CD14-positive monocyte (primary cell): Measurements from ENCODE around the gene PITPNM2. TPM values are rescaled to one million over a fixed set of nuclear protein-coding genes. Genes with fewer than 3 reads are reported as not detected.

Source experiments
- DNase-seq, 3 donors: peaks; one replicate each; pipeline ENCODE4 v3.0.0-alpha.2; 2011 to 2022
- H2AFZ ChIP-seq: 2 replicates; pipeline ENCODE4 v1.6.0; 2012; ENCODE audit warnings: mild to moderate bottlenecking, low read depth, low read length, inconsistent platforms; ENCODE audit not compliant: insufficient read depth, poor library complexity, severe bottlenecking
- H3K27ac ChIP-seq, 2 donors: 1 replicate in 1 of 2; 2 replicates in 1 of 2; pipeline ENCODE4 v1.5.1; 2012 to 2013; ENCODE audit warnings: low read length in 2 of 2, control low read depth in 1 of 2, inconsistent platforms in 1 of 2, low read depth in 1 of 2, mild to moderate bottlenecking in 1 of 2
- H3K27me3 ChIP-seq, 2 donors: one replicate each; pipeline versions ENCODE4 v1.6.0 to v1.6.1; 2011 to 2013; ENCODE audit warnings: low read length in 2 of 2; ENCODE audit not compliant: control insufficient read depth in 2 of 2, insufficient read depth in 2 of 2
- H3K36me3 ChIP-seq, 2 donors: replicated peaks in 1 of 2; 1 replicate in 1 of 2; 2 replicates in 1 of 2; pipeline versions ENCODE4 v1.5.1 to v1.6.1; 2012 to 2013; ENCODE audit warnings: low read length in 2 of 2, control low read depth in 1 of 2, inconsistent platforms in 1 of 2, mild to moderate bottlenecking in 1 of 2; ENCODE audit not compliant: insufficient read depth in 2 of 2, control insufficient read depth in 1 of 2
- H3K4me1 ChIP-seq, 2 donors: 1 replicate in 1 of 2; 2 replicates in 1 of 2; pipeline versions ENCODE4 v1.5.1 to v1.6.1; 2012 to 2013; ENCODE audit warnings: low read length in 2 of 2, control low read depth in 1 of 2, inconsistent platforms in 1 of 2, mild to moderate bottlenecking in 1 of 2, moderate library complexity in 1 of 2; ENCODE audit not compliant: insufficient read depth in 2 of 2, control insufficient read depth in 1 of 2
- H3K4me2 ChIP-seq: replicated peaks from 2 replicates; pipeline ENCODE3; 2012; ENCODE audit warnings: low read length, moderate library complexity, mild to moderate bottlenecking; ENCODE audit not compliant: poor library complexity, severe bottlenecking; ENCODE audit errors: extremely low read depth
- H3K4me3 ChIP-seq, 3 experiments: fragments of 200-600 bp in 1 of 3; sonication (generic) in 1 of 3; replicated peaks in 1 of 3; 1 replicate in 2 of 3; 2 replicates in 1 of 3; pipeline ENCODE4 v1.5.1; 2011 to 2013; ENCODE audit warnings: low read length in 3 of 3, mild to moderate bottlenecking in 3 of 3, control low read depth in 2 of 3, low read depth in 2 of 3, inconsistent platforms in 1 of 3, moderate library complexity in 1 of 3
- H3K79me2 ChIP-seq: 2 replicates; pipeline ENCODE4 v1.6.0; 2012; ENCODE audit warnings: mild to moderate bottlenecking, control low read depth, inconsistent platforms, low read length, moderate library complexity; ENCODE audit not compliant: insufficient read depth
- H3K9ac ChIP-seq: 2 replicates; pipeline ENCODE4 v1.6.0; 2017; ENCODE audit warnings: low read length, mild to moderate bottlenecking; ENCODE audit not compliant: insufficient read depth, poor library complexity, severe bottlenecking
- H3K9me3 ChIP-seq, 2 donors: replicated peaks in 1 of 2; 1 replicate in 1 of 2; 2 replicates in 1 of 2; pipeline versions ENCODE4 v1.5.1 to v1.6.1; 2012 to 2013; ENCODE audit warnings: low read length in 2 of 2, control low read depth in 1 of 2; ENCODE audit not compliant: control insufficient read depth in 1 of 2, insufficient read depth in 1 of 2
- H4K20me1 ChIP-seq: 2 replicates; pipeline ENCODE4 v1.6.0; 2012; ENCODE audit warnings: mild to moderate bottlenecking, low read length, control low read depth, moderate library complexity; ENCODE audit not compliant: insufficient read depth
- H3K27ac Mint-ChIP-seq, 7 donors: one replicate each; pipeline ENCODE4 v1.8.0; 2020; ENCODE audit warnings: mild to moderate bottlenecking in 7 of 7, mixed read lengths in 7 of 7, moderate library complexity in 6 of 7, inconsistent platforms in 2 of 7
- H3K27me3 Mint-ChIP-seq, 3 donors: one replicate each; pipeline ENCODE4 v1.8.0; 2021 to 2022; ENCODE audit warnings: low read depth in 3 of 3, mild to moderate bottlenecking in 3 of 3, mixed read lengths in 3 of 3, moderate library complexity in 3 of 3, inconsistent platforms in 1 of 3
- H3K36me3 Mint-ChIP-seq, 2 donors: one replicate each; pipeline ENCODE4 v1.8.0; 2020; ENCODE audit warnings: mixed read lengths in 2 of 2, inconsistent platforms in 1 of 2, mild to moderate bottlenecking in 1 of 2
- H3K4me1 Mint-ChIP-seq: one replicate; pipeline ENCODE4 v1.8.0; 2020; ENCODE audit warnings: mild to moderate bottlenecking, mixed read lengths
- H3K4me3 Mint-ChIP-seq, 2 donors: one replicate each; pipeline ENCODE4 v1.8.0; 2020; ENCODE audit warnings: mild to moderate bottlenecking in 2 of 2, mixed read lengths in 2 of 2, moderate library complexity in 1 of 2
- H3K9me3 Mint-ChIP-seq, 7 donors: one replicate each; pipeline ENCODE4 v1.8.0; 2020 to 2022; ENCODE audit warnings: mixed read lengths in 7 of 7, mild to moderate bottlenecking in 6 of 7, moderate library complexity in 6 of 7, inconsistent platforms in 2 of 7
- CTCF ChIP-seq: fragments of 200-600 bp; IDR thresholded peaks from one replicate; pipeline ENCODE4 v1.8.0; 2022; ENCODE audit warnings: antibody characterized with exemption, mild to moderate bottlenecking
- WGBS: methylation state at CpG from one replicate; pipeline ENCODE4 v1.1.5; 2013; ENCODE audit warnings: missing lambda C conversion rate; ENCODE audit not compliant: insufficient coverage; 5-methylcytosine and 5-hydroxymethylcytosine counted together
- intact Hi-C, 2 donors: fragments of 100-400 bp; cut with micrococcal nuclease; formaldehyde crosslinking; loops; one replicate each; pipeline versions ENCODE4 v1.15.0 to v1.15.1; 2023
- polyA plus RNA-seq, 3 donors: library from polyadenylated mRNA; depleted of rRNA in 1 of 3; unstranded in 2 of 3; stranded (reverse) in 1 of 3; fragments of 300-500 nt in 2 of 3; fragments of >200 nt in 1 of 3; fragmentation: Illumina TruSeq in 2 of 3; gene quantifications; 1 replicate in 2 of 3; 2 replicates in 1 of 3; pipeline ENCODE4 v1.2.3, GENCODE V29; 2012 to 2021

PITPNM2 gene
- polyA plus RNA-seq, 3 donors = 0.08 to 0.67 TPM; not detected in 1

- no peaks in the 10 kb centered on the region for H4K20me1 ChIP-seq
- Mint-ChIP-seq H3K4me1 (peaks cover 30% of the 10 kb centered on the region), H3K27me3 (peaks cover 16 to 21% (median 17%) of the 10 kb centered on the region in 3 donors), H3K9me3 (peaks cover 0 to 3% (median 0%) of the 10 kb centered on the region in 7 donors), H3K27ac (no peak overlapping the region), H3K36me3 (peaks cover 8 to 14% of the 10 kb centered on the region in 2 donors), H3K4me3 (no peak overlapping the region)
- no peak overlapping the region for H3K4me3 ChIP-seq
- H3K79me2 ChIP-seq = no peaks in the 10 kb centered on the region
- no peak for TF ChIP-seq CTCF
- no peaks in the 10 kb centered on the region for H3K9me3 ChIP-seq
- no peak for DNase-seq
- H3K27ac ChIP-seq = no peak overlapping the region
- intact Hi-C loops = loop anchor here in 1 of 2 donors (10.0 kb wide), 1 partner anchor 100 kb away; no protein-coding TSS in a partner anchor
- no peaks in the 10 kb centered on the region for H3K36me3 ChIP-seq
- WGBS = no CpG with 5 or more reads among the region's 2 CpGs
- H2AFZ ChIP-seq = no peak overlapping the region
- H3K4me1 ChIP-seq = peaks cover 14 to 16% of the 10 kb centered on the region in 2 donors
- H3K27me3 ChIP-seq = peaks cover 10 to 14% of the 10 kb centered on the region in 2 donors
- H3K4me2 ChIP-seq = no peak overlapping the region
- H3K9ac ChIP-seq = no peak overlapping the region
Measured at GRCh38 chr12:123145211-123145610, 5.7 kb downstream of the PITPNM2 start.

DNA sequence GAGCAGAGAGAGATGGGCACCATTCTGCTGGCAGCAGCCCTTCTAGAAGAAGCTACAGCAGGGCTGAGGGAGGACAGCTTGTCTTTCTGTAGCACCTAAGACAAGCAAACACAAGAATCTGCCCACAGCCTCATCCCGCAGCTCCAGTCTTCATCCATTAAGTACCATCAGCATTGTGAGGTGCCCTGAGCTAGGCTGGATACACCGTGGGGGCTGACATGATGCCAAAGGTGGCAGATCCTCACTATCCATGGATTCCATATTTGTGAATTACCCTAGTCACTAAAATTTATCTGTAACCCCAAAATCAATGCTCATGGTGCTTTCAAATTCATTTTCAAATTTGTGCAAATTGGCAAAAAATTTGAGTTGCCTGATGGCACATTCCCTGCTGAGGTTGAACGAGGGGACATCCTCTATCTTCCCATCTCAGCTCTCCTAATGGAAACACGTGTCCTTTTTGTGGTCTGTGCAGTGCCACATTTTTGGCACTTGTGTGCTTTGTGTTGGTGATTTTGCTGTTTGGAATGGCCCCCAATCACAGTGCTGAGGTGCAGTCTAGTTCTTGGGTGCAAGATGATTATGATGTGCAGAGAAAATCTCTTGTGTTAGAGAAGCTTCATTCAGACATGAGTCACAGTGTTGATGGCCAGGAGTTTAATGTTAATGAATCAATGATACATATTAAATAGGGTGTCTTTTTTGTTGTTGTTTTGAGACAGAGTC, 7.0 kb downstream of the PITPNM2 start:
- Histone ChIP-seq H3K9ac (no peak overlapping the region), H3K36me3 (no peaks in the 10 kb centered on the region), H3K79me2 (no peaks in the 10 kb centered on the region), H4K20me1 (no peaks in the 10 kb centered on the region), H3K4me3 (no peak overlapping the region), H3K4me2 (no peak overlapping the region), H3K9me3 (no peaks in the 10 kb centered on the region), H3K27me3 (peaks cover 0 to under 1% of the 10 kb centered on the region in 2 donors), H3K4me1 (peaks cover 10% of the 10 kb centered on the region in 2 donors), H2AFZ (peak overlapping the region; percentile 66), H3K27ac (no peak overlapping the region)
- no peak for TF ChIP-seq CTCF
- H3K4me1 Mint-ChIP-seq = peaks cover 20% of the 10 kb centered on the region
- H3K9me3 Mint-ChIP-seq = peaks cover 0 to 2% (median 0%) of the 10 kb centered on the region in 7 donors
- 88% methylated on average over 3 of the region's 4 CpGs for WGBS
- H3K36me3 Mint-ChIP-seq = peaks cover 0 to 4% of the 10 kb centered on the region in 2 donors
- intact Hi-C loops = loop anchor here in 1 of 2 donors (10.0 kb wide), 1 partner anchor 99 kb away; no protein-coding TSS in a partner anchor
- DNase-seq = no peak
- peaks cover 4 to 11% (median 7%) of the 10 kb centered on the region in 3 donors for H3K27me3 Mint-ChIP-seq
- no peak overlapping the region for H3K27ac Mint-ChIP-seq
- no peak overlapping the region for H3K4me3 Mint-ChIP-seq
